Spleen (tissue), 11 donors: Measurements from ENCODE around the gene KCNT1. TPM values are rescaled to one million over a fixed set of nuclear protein-coding genes. Genes with fewer than 3 reads are reported as not detected.

Source experiments
- DNase-seq: peaks from one replicate; pipeline ENCODE4 v3.0.0-alpha.2; 2020
- H3K27ac ChIP-seq, 8 donors: fragments of 200-600 bp; sonication (generic) in 7 of 8; 1 replicate in 4 of 8; 2 replicates in 4 of 8; pipeline versions ENCODE4 v1.5.0 to v1.8.0; 2016 to 2021; ENCODE audit warnings: inconsistent platforms in 4 of 8, mild to moderate bottlenecking in 4 of 8, moderate library complexity in 1 of 8
- H3K27me3 ChIP-seq, 7 donors: fragments of 200-600 bp; sonication (generic) in 6 of 7; replicated peaks in 1 of 7; 1 replicate in 4 of 7; 2 replicates in 3 of 7; pipeline versions ENCODE4 v1.5.0 to v1.8.0; 2016 to 2021; ENCODE audit warnings: inconsistent platforms in 3 of 7, mild to moderate bottlenecking in 1 of 7
- H3K36me3 ChIP-seq, 6 donors: fragments of 200-600 bp; sonication (generic) in 5 of 6; 1 replicate in 4 of 6; 2 replicates in 2 of 6; pipeline versions ENCODE4 v1.5.0 to v1.8.0; 2016 to 2021; ENCODE audit warnings: inconsistent platforms in 2 of 6
- H3K4me1 ChIP-seq, 6 donors: fragments of 200-600 bp; sonication (generic) in 5 of 6; 1 replicate in 3 of 6; 2 replicates in 3 of 6; pipeline versions ENCODE4 v1.5.0 to v1.8.0; 2016 to 2021; ENCODE audit warnings: inconsistent platforms in 3 of 6
- H3K4me3 ChIP-seq, 8 donors: fragments of 200-600 bp; sonication (generic) in 7 of 8; 1 replicate in 4 of 8; 2 replicates in 4 of 8; pipeline versions ENCODE4 v1.5.0 to v1.8.0; 2016 to 2021; ENCODE audit warnings: inconsistent platforms in 4 of 8, mild to moderate bottlenecking in 4 of 8, moderate library complexity in 2 of 8
- H3K9me3 ChIP-seq, 8 donors: fragments of 200-600 bp; sonication (generic) in 7 of 8; 1 replicate in 4 of 8; 2 replicates in 4 of 8; pipeline versions ENCODE4 v1.5.0 to v1.8.0; 2016 to 2021; ENCODE audit warnings: inconsistent platforms in 4 of 8
- CTCF ChIP-seq, 11 experiments: fragments of 200-600 bp in 7 of 11; fragments of 450-650 bp in 4 of 11; sonication (generic) in 4 of 11; IDR thresholded peaks in 8 of 11; conservative IDR thresholded peaks in 3 of 11; 1 replicate in 7 of 11; 2 replicates in 4 of 11; pipeline versions ENCODE4 v1.4.0 to v1.8.0; 2016 to 2021; ENCODE audit warnings: antibody characterized with exemption in 11 of 11, inconsistent platforms in 4 of 11, mild to moderate bottlenecking in 1 of 11
- POLR2A ChIP-seq, 3 donors: fragments of 450-650 bp; IDR thresholded peaks; one replicate each; pipeline ENCODE4 v1.5.1; 2017; ENCODE audit warnings: antibody characterized with exemption in 3 of 3, mild to moderate bottlenecking in 1 of 3
- POLR2AphosphoS5 ChIP-seq, 3 donors: sonication (generic); formaldehyde crosslinking; IDR thresholded peaks; one replicate each; pipeline ENCODE4 v1.5.1; 2017; ENCODE audit warnings: antibody characterized with exemption in 3 of 3
- WGBS, 5 donors: extraction: QIAGEN DNeasy Blood & Tissue Kit in 3 of 5; methylation state at CpG; one replicate each; pipeline versions ENCODE4 v1.1.5 to v1.1.7; 2013 to 2018; 5-methylcytosine and 5-hydroxymethylcytosine counted together
- intact Hi-C: fragments of 100-400 bp; cut with DNase I; formaldehyde crosslinking; loops from one replicate; pipeline ENCODE4 v1.15.0; 2023; ENCODE audit warnings: low total_unique reads
- polyA plus RNA-seq, 3 donors: library from polyadenylated mRNA; stranded (reverse); fragments of 200-250 nt; gene quantifications; one replicate each; pipeline ENCODE4 v1.2.1, GENCODE V29; 2013
- total RNA-seq, 7 donors: library from RNA; depleted of rRNA in 3 of 7; stranded (reverse); fragments of >200 nt in 3 of 7; fragmentation: NEBNext Ultra II Directional in 4 of 7; extraction: Animal tissue kit (Norgen Biotek cat#: 25700) in 4 of 7; gene quantifications; one replicate each; pipeline versions ENCODE4 v1.1.0 to v1.2.1, GENCODE V29; 2016 to 2021
- donor health status: healthy with polysubstance abuse.
- donor health status: DM: no; HTN: no; CAD: no; lungs with moderate emphysema.
- donor health status: DM: no; HTN: no; CAD: no.
- donor health status: Bipolar disorder and iron deficiency.
- donor health status: healthy.
- donor health status: DM: no; HTN: no; CAD: no.
- donor health status: DM: yes; HTN: yes; CAD: no.

Gene KCNT1
- total and polyA plus RNA-seq, 10 donors: 1.0 to 41.5 (median 19.8) TPM

- TF ChIP-seq POLR2A (IDR thresholded peaks at IDR 0.05) (no peak), POLR2AphosphoS5 (IDR thresholded peaks at IDR 0.05) (no peak), CTCF (IDR thresholded peaks at IDR 0.05 in 8 of 11, conservative IDR thresholded peaks at IDR 0.05 in 3 of 11) (no peak)
- H3K27me3 ChIP-seq: peaks cover 0 to 40% (median 0%) of the 10 kb centered on the region in 7 donors
- WGBS, 5 donors: 85 to 91% (median 86%) methylated on average over 15 to 24 of the region's 24 CpGs
- DNase-seq: no peak
- H3K36me3 ChIP-seq: peaks cover 0 to 10% (median 0%) of the 10 kb centered on the region in 6 donors
- H3K4me1 ChIP-seq: peaks cover 0 to 7% (median 0%) of the 10 kb centered on the region in 6 donors
- H3K9me3 ChIP-seq: no peaks in the 10 kb centered on the region
- intact Hi-C loops: no loop called here
- no peak overlapping the region for H3K4me3 ChIP-seq
- H3K27ac ChIP-seq: no peak overlapping the region
Measured at GRCh38 chr9:135745686-135746324, 43.8 kb downstream of the KCNT1 start.

DNA sequence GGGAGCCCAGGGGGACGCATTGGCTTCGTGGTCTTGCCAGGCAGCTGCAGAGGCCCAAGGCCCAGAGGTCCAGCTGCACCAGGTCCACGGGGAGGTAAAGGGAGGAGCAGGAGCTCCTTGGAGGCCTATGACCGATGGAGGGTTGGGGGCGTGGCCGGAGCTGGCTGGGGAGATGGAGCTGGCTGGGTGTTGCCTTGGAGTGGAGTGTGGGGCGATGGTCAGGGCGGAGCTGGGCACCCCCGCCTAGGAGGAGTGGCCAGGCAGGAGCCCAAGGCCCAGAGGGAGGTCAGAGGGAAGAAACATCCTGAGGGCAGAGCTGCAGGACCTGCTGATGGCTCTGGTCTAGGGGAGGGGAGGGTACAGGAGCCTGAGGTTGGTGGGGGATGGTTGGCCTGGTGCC is 44.6 kb downstream of the KCNT1 start:
- H3K9me3 ChIP-seq: no peaks in the 10 kb centered on the region
- H3K4me1 ChIP-seq: peaks cover 0 to 7% (median 0%) of the 10 kb centered on the region in 6 donors
- 56 to 75% (median 66%) methylated on average over 9 of the region's 9 CpGs for WGBS, 5 donors
- peaks cover 0 to 16% (median 0%) of the 10 kb centered on the region in 6 donors for H3K36me3 ChIP-seq
- H3K27me3 ChIP-seq: peaks cover 0 to 34% (median 0%) of the 10 kb centered on the region in 7 donors
- DNase-seq: no peak
- intact Hi-C loops: no loop called here
- TF ChIP-seq POLR2A (IDR thresholded peaks at IDR 0.05): no peak
- no peak for TF ChIP-seq CTCF (IDR thresholded peaks at IDR 0.05 in 8 of 11, conservative IDR thresholded peaks at IDR 0.05 in 3 of 11)
- no peak for TF ChIP-seq POLR2AphosphoS5 (IDR thresholded peaks at IDR 0.05)
- no peak overlapping the region for H3K27ac ChIP-seq
- H3K4me3 ChIP-seq: no peak overlapping the region

DNA sequence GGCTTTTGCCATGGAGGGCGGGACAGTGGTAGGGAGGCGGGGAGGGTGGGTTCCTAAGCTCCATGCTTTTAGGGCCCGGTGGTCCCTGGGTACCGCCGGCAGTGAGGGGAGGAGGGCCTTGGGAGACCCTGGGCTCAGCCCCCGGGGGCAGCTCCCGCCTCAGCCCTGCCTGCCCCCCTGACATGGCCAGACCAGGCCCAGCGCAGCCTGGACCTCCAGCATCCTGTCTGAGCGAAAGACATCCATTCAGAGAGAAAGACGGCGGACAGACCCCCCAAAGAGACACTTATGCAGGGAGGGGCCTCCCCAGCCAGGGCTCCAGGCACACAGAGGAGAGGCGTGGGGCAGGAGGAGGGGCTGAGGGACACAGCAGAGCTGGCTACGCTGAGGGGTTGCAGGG is 45.3 kb downstream of the KCNT1 start:
- Histone ChIP-seq H3K4me3 (no peak overlapping the region), H3K36me3 (peaks cover 0 to 16% (median 0%) of the 10 kb centered on the region in 6 donors), H3K27ac (no peak overlapping the region), H3K4me1 (peaks cover 0 to 7% (median 0%) of the 10 kb centered on the region in 6 donors), H3K27me3 (peaks cover 0 to 34% (median 0%) of the 10 kb centered on the region in 7 donors), H3K9me3 (no peaks in the 10 kb centered on the region)
- intact Hi-C loops: no loop called here
- DNase-seq: no peak
- TF ChIP-seq POLR2A (IDR thresholded peaks at IDR 0.05): no peak
- TF ChIP-seq CTCF (IDR thresholded peaks at IDR 0.05 in 8 of 11, conservative IDR thresholded peaks at IDR 0.05 in 3 of 11): no peak
- no peak for TF ChIP-seq POLR2AphosphoS5 (IDR thresholded peaks at IDR 0.05)
- 74 to 84% (median 79%) methylated on average over 7 to 13 of the region's 13 CpGs for WGBS, 5 donors

- TF ChIP-seq POLR2AphosphoS5 (IDR thresholded peaks at IDR 0.05) (no peak), POLR2A (IDR thresholded peaks at IDR 0.05) (no peak), CTCF (IDR thresholded peaks at IDR 0.05 in 8 of 11, conservative IDR thresholded peaks at IDR 0.05 in 3 of 11) (no peak)
- peaks cover 0 to 33% (median 0%) of the 10 kb centered on the region in 7 donors for H3K27me3 ChIP-seq
- H3K36me3 ChIP-seq: peaks cover 0 to 16% (median 0%) of the 10 kb centered on the region in 6 donors
- intact Hi-C loops: no loop called here
- H3K4me3 ChIP-seq: no peak overlapping the region
- 76 to 84% (median 79%) methylated on average over 15 to 16 of the region's 16 CpGs for WGBS, 5 donors
- no peak overlapping the region for H3K27ac ChIP-seq
- peaks cover 0 to 7% (median 0%) of the 10 kb centered on the region in 6 donors for H3K4me1 ChIP-seq
- H3K9me3 ChIP-seq: no peaks in the 10 kb centered on the region
- DNase-seq: no peak
Measured at GRCh38 chr9:135748676-135749075, 46.7 kb downstream of the KCNT1 start.
